Esophagus squamous epithelium (tissue), 4 donors: Measurements from ENCODE around the gene ANKRD65.

Experiments used
- CTCF ChIP-seq, 6 experiments: fragments of 450-650 bp in 4 of 6; fragments of 200-600 bp in 2 of 6; sonication (generic) in 2 of 6; IDR thresholded peaks; one replicate each; pipeline ENCODE4 v1.5.1; 2016 to 2019; ENCODE audit warnings: antibody characterized with exemption in 6 of 6, mild to moderate bottlenecking in 4 of 6, moderate library complexity in 4 of 6
- POLR2A ChIP-seq, 4 donors: fragments of 450-650 bp; IDR thresholded peaks; one replicate each; pipeline ENCODE4 v1.6.1; 2017; ENCODE audit warnings: antibody characterized with exemption in 4 of 4, mild to moderate bottlenecking in 4 of 4, moderate library complexity in 3 of 4

- no peak for TF ChIP-seq POLR2A (IDR thresholded peaks at IDR 0.05)
- TF ChIP-seq CTCF (IDR thresholded peaks at IDR 0.05) = no peak
These were observed 21.1 kb upstream of the ANKRD65 start for GRCh38 chr1:1442069-1442770.
